Spleen (tissue), 11 donors: Measurements from ENCODE around the gene CHRM1. TPM values are rescaled to one million over a fixed set of nuclear protein-coding genes. Genes with fewer than 3 reads are reported as not detected.

Experiments
- DNase-seq: peaks from one replicate; pipeline ENCODE4 v3.0.0-alpha.2; 2020
- H3K27ac ChIP-seq, 8 donors: fragments of 200-600 bp; sonication (generic) in 7 of 8; 1 replicate in 4 of 8; 2 replicates in 4 of 8; pipeline versions ENCODE4 v1.5.0 to v1.8.0; 2016 to 2021; ENCODE audit warnings: inconsistent platforms in 4 of 8, mild to moderate bottlenecking in 4 of 8, moderate library complexity in 1 of 8
- H3K27me3 ChIP-seq, 7 donors: fragments of 200-600 bp; sonication (generic) in 6 of 7; replicated peaks in 1 of 7; 1 replicate in 4 of 7; 2 replicates in 3 of 7; pipeline versions ENCODE4 v1.5.0 to v1.8.0; 2016 to 2021; ENCODE audit warnings: inconsistent platforms in 3 of 7, mild to moderate bottlenecking in 1 of 7
- H3K36me3 ChIP-seq, 6 donors: fragments of 200-600 bp; sonication (generic) in 5 of 6; 1 replicate in 4 of 6; 2 replicates in 2 of 6; pipeline versions ENCODE4 v1.5.0 to v1.8.0; 2016 to 2021; ENCODE audit warnings: inconsistent platforms in 2 of 6
- H3K4me1 ChIP-seq, 6 donors: fragments of 200-600 bp; sonication (generic) in 5 of 6; 1 replicate in 3 of 6; 2 replicates in 3 of 6; pipeline versions ENCODE4 v1.5.0 to v1.8.0; 2016 to 2021; ENCODE audit warnings: inconsistent platforms in 3 of 6
- H3K4me3 ChIP-seq, 8 donors: fragments of 200-600 bp; sonication (generic) in 7 of 8; 1 replicate in 4 of 8; 2 replicates in 4 of 8; pipeline versions ENCODE4 v1.5.0 to v1.8.0; 2016 to 2021; ENCODE audit warnings: inconsistent platforms in 4 of 8, mild to moderate bottlenecking in 4 of 8, moderate library complexity in 2 of 8
- H3K9me3 ChIP-seq, 8 donors: fragments of 200-600 bp; sonication (generic) in 7 of 8; 1 replicate in 4 of 8; 2 replicates in 4 of 8; pipeline versions ENCODE4 v1.5.0 to v1.8.0; 2016 to 2021; ENCODE audit warnings: inconsistent platforms in 4 of 8
- POLR2A ChIP-seq, 3 donors: fragments of 450-650 bp; IDR thresholded peaks; one replicate each; pipeline ENCODE4 v1.5.1; 2017; ENCODE audit warnings: antibody characterized with exemption in 3 of 3, mild to moderate bottlenecking in 1 of 3
- POLR2AphosphoS5 ChIP-seq, 3 donors: sonication (generic); formaldehyde crosslinking; IDR thresholded peaks; one replicate each; pipeline ENCODE4 v1.5.1; 2017; ENCODE audit warnings: antibody characterized with exemption in 3 of 3
- WGBS, 5 donors: extraction: QIAGEN DNeasy Blood & Tissue Kit in 3 of 5; methylation state at CpG; one replicate each; pipeline versions ENCODE4 v1.1.5 to v1.1.7; 2013 to 2018; 5-methylcytosine and 5-hydroxymethylcytosine counted together
- intact Hi-C: fragments of 100-400 bp; cut with DNase I; formaldehyde crosslinking; loops from one replicate; pipeline ENCODE4 v1.15.0; 2023; ENCODE audit warnings: low total_unique reads
- polyA plus RNA-seq, 3 donors: library from polyadenylated mRNA; stranded (reverse); fragments of 200-250 nt; gene quantifications; one replicate each; pipeline ENCODE4 v1.2.1, GENCODE V29; 2013
- total RNA-seq, 7 donors: library from RNA; depleted of rRNA in 3 of 7; stranded (reverse); fragments of >200 nt in 3 of 7; fragmentation: NEBNext Ultra II Directional in 4 of 7; extraction: Animal tissue kit (Norgen Biotek cat#: 25700) in 4 of 7; gene quantifications; one replicate each; pipeline versions ENCODE4 v1.1.0 to v1.2.1, GENCODE V29; 2016 to 2021
- TF ChIP-seq, protein P1 (sequence below), 11 experiments: fragments of 200-600 bp in 7 of 11; fragments of 450-650 bp in 4 of 11; sonication (generic) in 4 of 11; IDR thresholded peaks in 8 of 11; conservative IDR thresholded peaks in 3 of 11; 1 replicate in 7 of 11; 2 replicates in 4 of 11; pipeline versions ENCODE4 v1.4.0 to v1.8.0; 2016 to 2021; ENCODE audit warnings: antibody characterized with exemption in 11 of 11, inconsistent platforms in 4 of 11, mild to moderate bottlenecking in 1 of 11
- donor health status: healthy with polysubstance abuse.
- donor health status: DM: no; HTN: no; CAD: no; lungs with moderate emphysema.
- donor health status: DM: no; HTN: no; CAD: no.
- donor health status: Bipolar disorder and iron deficiency.
- donor health status: healthy.
- donor health status: DM: no; HTN: no; CAD: no.
- donor health status: DM: yes; HTN: yes; CAD: no.

Gene CHRM1
- total and polyA plus RNA-seq, 10 donors: not detected

DNA sequence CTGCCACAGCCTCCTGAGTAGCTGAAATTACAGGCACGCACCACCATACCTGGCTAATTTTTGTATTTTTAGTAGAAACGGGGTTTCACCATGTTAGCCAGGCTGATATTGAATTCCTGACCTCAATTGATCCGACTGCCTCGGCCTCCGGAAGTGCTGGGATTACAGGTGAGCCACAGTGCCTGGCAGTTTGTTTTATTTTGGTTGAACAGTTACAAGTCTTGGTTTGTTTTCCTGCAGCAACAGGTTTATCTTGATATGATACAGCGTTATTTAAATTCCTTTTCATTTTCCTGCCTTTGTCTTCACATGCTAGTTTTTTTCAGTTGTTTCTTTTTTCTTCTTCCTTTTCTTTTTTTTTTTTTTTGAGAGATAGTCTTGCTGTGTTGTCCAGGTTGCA is 44.5 kb downstream of the CHRM1 start:
- TF ChIP-seq POLR2AphosphoS5 (IDR thresholded peaks at IDR 0.05): no peak
- TF ChIP-seq, protein P1, sequence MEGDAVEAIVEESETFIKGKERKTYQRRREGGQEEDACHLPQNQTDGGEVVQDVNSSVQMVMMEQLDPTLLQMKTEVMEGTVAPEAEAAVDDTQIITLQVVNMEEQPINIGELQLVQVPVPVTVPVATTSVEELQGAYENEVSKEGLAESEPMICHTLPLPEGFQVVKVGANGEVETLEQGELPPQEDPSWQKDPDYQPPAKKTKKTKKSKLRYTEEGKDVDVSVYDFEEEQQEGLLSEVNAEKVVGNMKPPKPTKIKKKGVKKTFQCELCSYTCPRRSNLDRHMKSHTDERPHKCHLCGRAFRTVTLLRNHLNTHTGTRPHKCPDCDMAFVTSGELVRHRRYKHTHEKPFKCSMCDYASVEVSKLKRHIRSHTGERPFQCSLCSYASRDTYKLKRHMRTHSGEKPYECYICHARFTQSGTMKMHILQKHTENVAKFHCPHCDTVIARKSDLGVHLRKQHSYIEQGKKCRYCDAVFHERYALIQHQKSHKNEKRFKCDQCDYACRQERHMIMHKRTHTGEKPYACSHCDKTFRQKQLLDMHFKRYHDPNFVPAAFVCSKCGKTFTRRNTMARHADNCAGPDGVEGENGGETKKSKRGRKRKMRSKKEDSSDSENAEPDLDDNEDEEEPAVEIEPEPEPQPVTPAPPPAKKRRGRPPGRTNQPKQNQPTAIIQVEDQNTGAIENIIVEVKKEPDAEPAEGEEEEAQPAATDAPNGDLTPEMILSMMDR (IDR thresholded peaks at IDR 0.05 in 8 of 11, conservative IDR thresholded peaks at IDR 0.05 in 3 of 11): no peak
- no peak for TF ChIP-seq POLR2A (IDR thresholded peaks at IDR 0.05)
- intact Hi-C loops: no loop called here
- DNase-seq: no peak

GRCh38 chr11:62875698-62876478 is 45.3 kb downstream of the CHRM1 start:
- intact Hi-C loops: no loop called here
- Histone ChIP-seq H3K4me1 (peaks cover 7 to 17% (median 16%) of the 10 kb centered on the region in 6 donors), H3K27me3 (no peaks in the 10 kb centered on the region), H3K27ac (no peak overlapping the region), H3K9me3 (no peaks in the 10 kb centered on the region), H3K36me3 (no peaks in the 10 kb centered on the region), H3K4me3 (no peak overlapping the region)
- no peak for DNase-seq
- 87 to 95% (median 92%) methylated on average over 6 to 7 of the region's 7 CpGs for WGBS, 5 donors
- TF ChIP-seq, protein P1 (IDR thresholded peaks at IDR 0.05 in 8 of 11, conservative IDR thresholded peaks at IDR 0.05 in 3 of 11): no peak
- TF ChIP-seq POLR2A (IDR thresholded peaks at IDR 0.05) (no peak), POLR2AphosphoS5 (IDR thresholded peaks at IDR 0.05) (no peak)

More for the DNA sequence above, 44.5 kb downstream of the CHRM1 start:
- Histone ChIP-seq H3K4me1 (peaks cover 7 to 19% (median 17%) of the 10 kb centered on the region in 6 donors), H3K36me3 (no peaks in the 10 kb centered on the region), H3K27me3 (no peaks in the 10 kb centered on the region), H3K4me3 (no peak overlapping the region), H3K9me3 (no peaks in the 10 kb centered on the region), H3K27ac (no peak overlapping the region)
- 89 to 98% (median 93%) methylated on average over 6 of the region's 6 CpGs for WGBS, 5 donors

DNA sequence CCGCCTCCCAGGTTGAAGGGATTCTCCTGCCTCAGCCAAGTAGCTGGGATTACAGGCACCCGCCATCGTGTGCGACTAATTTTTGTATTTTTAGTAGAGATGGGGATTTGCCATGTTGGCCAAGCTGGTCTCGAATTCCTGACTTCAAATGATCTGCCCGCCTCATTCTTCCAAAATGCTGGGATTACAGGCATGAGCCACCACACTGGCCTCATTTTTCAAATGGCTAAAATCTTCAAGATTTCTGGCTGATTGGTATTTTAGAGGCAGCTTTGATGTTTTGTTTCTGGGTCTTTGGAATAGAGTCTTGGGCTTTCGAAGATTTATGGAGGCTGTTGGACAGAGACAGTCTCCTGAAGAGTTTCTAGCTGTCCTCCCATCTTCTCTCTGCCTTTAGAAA is 46.3 kb downstream of the CHRM1 start:
- no peak overlapping the region for H3K4me3 ChIP-seq
- no peaks in the 10 kb centered on the region for H3K36me3 ChIP-seq
- peaks cover 4 to 10% (median 8%) of the 10 kb centered on the region in 6 donors for H3K4me1 ChIP-seq
- TF ChIP-seq POLR2AphosphoS5 (IDR thresholded peaks at IDR 0.05): no peak
- TF ChIP-seq, protein P1 (IDR thresholded peaks at IDR 0.05 in 8 of 11, conservative IDR thresholded peaks at IDR 0.05 in 3 of 11): no peak
- TF ChIP-seq POLR2A (IDR thresholded peaks at IDR 0.05): no peak
- H3K27me3 ChIP-seq: no peaks in the 10 kb centered on the region
- H3K9me3 ChIP-seq: no peaks in the 10 kb centered on the region
- 93 to 98% (median 96%) methylated on average over 7 of the region's 7 CpGs for WGBS, 5 donors
- intact Hi-C loops: no loop called here
- DNase-seq: peak; percentile 3
- H3K27ac ChIP-seq: no peak overlapping the region

- H3K27ac ChIP-seq: no peak overlapping the region
- peaks cover 5 to 13% (median 9%) of the 10 kb centered on the region in 6 donors for H3K4me1 ChIP-seq
- no peaks in the 10 kb centered on the region for H3K36me3 ChIP-seq
- TF ChIP-seq POLR2A (IDR thresholded peaks at IDR 0.05): no peak
- TF ChIP-seq, protein P1 (IDR thresholded peaks at IDR 0.05 in 8 of 11, conservative IDR thresholded peaks at IDR 0.05 in 3 of 11): no peak
- no peak for TF ChIP-seq POLR2AphosphoS5 (IDR thresholded peaks at IDR 0.05)
- no peak overlapping the region for H3K4me3 ChIP-seq
- WGBS, 5 donors: 85 to 89% (median 89%) methylated on average over 6 of the region's 6 CpGs
- no peaks in the 10 kb centered on the region for H3K27me3 ChIP-seq
- DNase-seq: no peak
- intact Hi-C loops: loop anchor here (10.0 kb wide), 1 partner anchor 471 kb away; no protein-coding TSS in a partner anchor
- H3K9me3 ChIP-seq: no peaks in the 10 kb centered on the region
Measured at GRCh38 chr11:62865635-62866034, 55.5 kb downstream of the CHRM1 start.
